ENCODE data around the gene AUTS2. TPM values are rescaled to one million over a fixed set of nuclear protein-coding genes. Genes with fewer than 3 reads are reported as not detected.
A peak's percentile ranks its signal among the peaks of the same experiment; 100 is the strongest.

The AUTS2 gene
- total RNA-seq, 1 donor from 2014 or later = 80.6 TPM

- TF ChIP-seq CTCF (IDR thresholded peaks at IDR 0.05) = peak; percentile 23
- no peak overlapping the region for H3K4me3 Mint-ChIP-seq (ENCODE audit: unreplicated experiment)
- H3K4me1 Mint-ChIP-seq (ENCODE audit: unreplicated experiment) = no peaks in the 10 kb centered on the region
- peaks cover 10% of the 10 kb centered on the region for H3K36me3 Mint-ChIP-seq (ENCODE audit: unreplicated experiment)
- H3K9me3 Mint-ChIP-seq (ENCODE audit: unreplicated experiment) = no peaks in the 10 kb centered on the region
- DNase-seq (ENCODE audit: extremely low spot score, unreplicated experiment) = no peak
- H3K27me3 Mint-ChIP-seq (ENCODE audit: unreplicated experiment) = no peaks in the 10 kb centered on the region
- H3K27ac Mint-ChIP-seq (ENCODE audit: unreplicated experiment) = no peak overlapping the region
Observed at GRCh38 chr7:70506434-70506833, 908.2 kb downstream of the AUTS2 start.

DNA sequence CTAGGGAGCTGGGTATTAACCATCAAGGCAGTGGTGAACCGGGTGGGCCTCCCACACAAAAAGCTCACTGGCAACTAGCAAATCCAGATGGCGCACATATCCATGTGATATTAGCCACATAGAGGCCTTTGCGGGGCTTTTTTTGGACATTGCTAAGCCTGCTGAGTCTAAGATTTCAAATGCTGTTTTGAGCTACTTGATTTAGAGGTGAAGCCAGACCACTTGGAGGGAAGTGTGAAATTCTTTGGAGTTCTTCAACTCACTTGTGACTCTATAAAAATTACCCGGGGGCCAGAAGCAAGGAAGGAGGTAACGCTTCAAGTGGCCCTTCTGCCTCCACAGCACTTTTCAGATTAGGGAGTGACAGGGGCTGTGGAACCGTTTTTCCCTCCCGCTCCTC, 913.9 kb downstream of the AUTS2 start:
- H3K36me3 Mint-ChIP-seq (ENCODE audit: unreplicated experiment) = peaks cover 4% of the 10 kb centered on the region
- TF ChIP-seq CTCF (IDR thresholded peaks at IDR 0.05) = no peak
- peaks cover 3% of the 10 kb centered on the region for H3K9me3 Mint-ChIP-seq (ENCODE audit: unreplicated experiment)
- H3K27me3 Mint-ChIP-seq (ENCODE audit: unreplicated experiment) = no peaks in the 10 kb centered on the region
- DNase-seq (ENCODE audit: extremely low spot score, unreplicated experiment) = no peak
- H3K4me3 Mint-ChIP-seq (ENCODE audit: unreplicated experiment) = no peak overlapping the region
- H3K4me1 Mint-ChIP-seq (ENCODE audit: unreplicated experiment) = no peaks in the 10 kb centered on the region
- H3K27ac Mint-ChIP-seq (ENCODE audit: unreplicated experiment) = no peak overlapping the region

- Mint-ChIP-seq H3K27ac (ENCODE audit: unreplicated experiment) (no peak overlapping the region), H3K36me3 (ENCODE audit: unreplicated experiment) (peaks cover 4% of the 10 kb centered on the region), H3K27me3 (ENCODE audit: unreplicated experiment) (no peaks in the 10 kb centered on the region)
Observed at GRCh38 chr7:70512761-70513160, 914.5 kb downstream of the AUTS2 start.

GRCh38 chr7:70520611-70521010, 922.3 kb downstream of the AUTS2 start:
- H3K9me3 Mint-ChIP-seq (ENCODE audit: unreplicated experiment) = no peaks in the 10 kb centered on the region
- no peak for DNase-seq (ENCODE audit: extremely low spot score, unreplicated experiment)
- peaks cover 15% of the 10 kb centered on the region for H3K4me1 Mint-ChIP-seq (ENCODE audit: unreplicated experiment)
- no peak for TF ChIP-seq CTCF (IDR thresholded peaks at IDR 0.05)
- no peaks in the 10 kb centered on the region for H3K27me3 Mint-ChIP-seq (ENCODE audit: unreplicated experiment)
- H3K27ac Mint-ChIP-seq (ENCODE audit: unreplicated experiment) = no peak overlapping the region
- no peaks in the 10 kb centered on the region for H3K36me3 Mint-ChIP-seq (ENCODE audit: unreplicated experiment)
- H3K4me3 Mint-ChIP-seq (ENCODE audit: unreplicated experiment) = no peak overlapping the region

More at GRCh38 chr7:70512761-70513160, 914.5 kb downstream of the AUTS2 start:
- H3K4me1 Mint-ChIP-seq (ENCODE audit: unreplicated experiment) = no peaks in the 10 kb centered on the region
- no peak for DNase-seq (ENCODE audit: extremely low spot score, unreplicated experiment)
- no peak for TF ChIP-seq CTCF (IDR thresholded peaks at IDR 0.05)
- no peak overlapping the region for H3K4me3 Mint-ChIP-seq (ENCODE audit: unreplicated experiment)
- peaks cover 3% of the 10 kb centered on the region for H3K9me3 Mint-ChIP-seq (ENCODE audit: unreplicated experiment)

DNA sequence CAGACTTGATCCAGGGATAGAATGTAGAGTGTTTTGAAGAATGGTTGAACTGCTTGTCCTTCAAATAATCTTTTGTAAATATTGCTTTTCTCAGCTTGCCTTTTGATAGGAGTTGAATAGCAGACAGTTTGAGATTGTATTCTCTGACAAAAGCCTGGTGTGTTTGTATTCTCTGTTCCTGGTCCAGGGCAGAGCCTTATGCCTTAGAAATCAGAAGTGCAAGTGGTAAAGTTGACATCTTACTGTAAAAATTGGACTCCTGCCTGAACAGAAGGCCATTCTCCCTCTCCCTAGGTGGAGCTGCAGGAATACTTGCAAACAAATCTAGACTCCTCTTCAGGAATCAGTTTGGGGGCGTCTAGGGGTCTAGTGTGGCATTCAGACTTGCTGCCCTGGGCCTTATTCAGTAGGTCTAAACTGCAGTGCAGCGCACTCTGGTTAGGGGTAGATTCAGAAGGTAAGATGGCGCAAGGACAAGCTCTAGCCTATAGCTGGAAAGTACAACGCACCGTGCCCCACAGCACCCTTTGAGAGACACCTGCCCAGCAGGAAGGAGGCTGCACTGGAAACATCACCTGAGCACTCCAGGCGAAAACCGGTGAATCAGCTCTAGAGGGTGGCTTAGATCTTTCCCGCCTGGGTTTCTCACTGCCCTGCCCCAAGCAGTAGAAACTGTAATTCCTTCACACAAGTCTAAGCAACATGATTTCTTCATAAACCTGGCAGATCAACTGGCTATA, 925.1 kb downstream of the AUTS2 start:
- no peak overlapping the region for H3K27ac Mint-ChIP-seq (ENCODE audit: unreplicated experiment)
- H3K27me3 Mint-ChIP-seq (ENCODE audit: unreplicated experiment) = no peaks in the 10 kb centered on the region
- H3K9me3 Mint-ChIP-seq (ENCODE audit: unreplicated experiment) = no peaks in the 10 kb centered on the region
- H3K4me3 Mint-ChIP-seq (ENCODE audit: unreplicated experiment) = no peak overlapping the region
- peaks cover 15% of the 10 kb centered on the region for H3K4me1 Mint-ChIP-seq (ENCODE audit: unreplicated experiment)
- no peak for DNase-seq (ENCODE audit: extremely low spot score, unreplicated experiment)
- H3K36me3 Mint-ChIP-seq (ENCODE audit: unreplicated experiment) = no peaks in the 10 kb centered on the region
- no peak for TF ChIP-seq CTCF (IDR thresholded peaks at IDR 0.05)
